ENCODE measurements around the gene MT1H. TPM values are rescaled to one million over a fixed set of nuclear protein-coding genes. Genes with fewer than 3 reads are reported as not detected.

The MT1H gene
- total RNA-seq, 1 experiment from 2014 or later = not detected

DNA sequence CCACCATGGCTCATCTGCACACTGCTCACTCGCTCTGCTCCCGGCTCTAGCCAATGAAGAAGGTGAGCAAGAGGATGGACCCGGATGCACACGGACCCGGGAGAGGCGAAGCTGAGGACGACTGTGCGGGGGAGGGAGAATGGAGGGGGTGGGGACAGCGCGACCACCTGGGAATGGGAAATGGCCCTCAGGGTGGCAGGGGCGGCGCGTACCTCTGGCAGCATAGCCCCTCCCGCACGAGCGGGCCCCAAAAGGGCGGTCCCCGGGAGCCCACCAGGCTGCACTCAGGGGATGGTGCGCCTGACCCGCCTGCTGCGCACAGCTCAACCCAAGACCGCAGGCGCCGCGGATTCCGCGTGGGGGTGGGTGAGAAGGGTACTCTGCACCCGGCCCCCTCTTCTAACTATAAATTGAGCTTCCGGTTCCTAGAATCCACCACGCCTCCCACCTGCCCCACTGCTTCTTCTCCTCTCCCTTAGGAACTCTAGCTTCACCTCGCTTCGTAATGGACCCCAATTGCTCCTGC is 6.1 kb downstream of the MT1H start:
- TF ChIP-seq CTCF (IDR thresholded peaks at IDR 0.05; ENCODE audit: insufficient read depth in 1 of 2, low read depth in 1 of 2, low read length in 1 of 2, severe bottlenecking in 1 of 2, unreplicated experiment in 1 of 2) = no peak
- BruUV-seq (replicated peaks) = no TSS peak
- Mint-ChIP-seq H3K4me3 (ENCODE audit: unreplicated experiment) (no peak overlapping the region), H3K36me3 (ENCODE audit: insufficient read depth, unreplicated experiment) (no peaks in the 10 kb centered on the region), H3K27me3 (ENCODE audit: insufficient read depth, unreplicated experiment) (peaks cover 23% of the 10 kb centered on the region), H3K9me3 (ENCODE audit: unreplicated experiment) (no peaks in the 10 kb centered on the region), H3K4me1 (ENCODE audit: low read depth, unreplicated experiment) (no peaks in the 10 kb centered on the region), H3K27ac (ENCODE audit: unreplicated experiment) (no peak overlapping the region)
- no peak for DNase-seq
- Histone ChIP-seq H3K9me3 (no peaks in the 10 kb centered on the region), H3K27me3 (replicated peaks; ENCODE audit: control insufficient read depth, insufficient read depth, low read length) (no peaks in the 10 kb centered on the region), H3K4me3 (ENCODE audit: low read depth, low read length) (no peak overlapping the region), H3K36me3 (ENCODE audit: control insufficient read depth, insufficient read depth, low read length) (no peaks in the 10 kb centered on the region), H3K4me1 (no peaks in the 10 kb centered on the region)
- CTCF ChIA-PET = interaction anchor here (0.6 to 2.3 kb wide), 2 partner anchors 26 to 127 kb away, joined by 3 to 8 read pairs; no protein-coding TSS in a partner anchor
- POLR2A ChIA-PET = no interaction called here
- intact Hi-C loops (cut with micrococcal nuclease; ENCODE audit: unreplicated experiment) = no loop called here

DNA sequence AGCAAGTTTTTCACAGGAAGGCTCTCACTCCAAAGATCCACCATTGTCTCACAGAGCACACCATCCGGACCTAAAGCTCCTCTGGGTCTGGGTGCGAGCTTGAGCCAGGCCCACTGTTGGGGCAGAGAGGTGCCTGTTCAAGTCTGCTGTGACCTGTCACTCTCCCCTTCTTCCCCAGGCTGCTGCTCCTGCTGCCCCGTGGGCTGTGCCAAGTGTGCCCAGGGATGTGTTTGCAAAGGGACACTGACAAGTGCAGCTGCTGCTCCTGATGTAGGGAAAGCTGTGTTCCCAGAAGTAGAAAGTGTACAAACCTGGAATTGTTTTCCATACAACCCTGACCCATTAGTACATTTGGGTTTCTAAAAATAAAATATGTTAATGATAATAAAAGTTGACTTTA is 7.9 kb downstream of the MT1H start:
- POLR2A ChIA-PET = no interaction called here
- no peaks in the 10 kb centered on the region for H3K4me1 Mint-ChIP-seq (ENCODE audit: low read depth, unreplicated experiment)
- BruUV-seq (replicated peaks) = no TSS peak

DNA sequence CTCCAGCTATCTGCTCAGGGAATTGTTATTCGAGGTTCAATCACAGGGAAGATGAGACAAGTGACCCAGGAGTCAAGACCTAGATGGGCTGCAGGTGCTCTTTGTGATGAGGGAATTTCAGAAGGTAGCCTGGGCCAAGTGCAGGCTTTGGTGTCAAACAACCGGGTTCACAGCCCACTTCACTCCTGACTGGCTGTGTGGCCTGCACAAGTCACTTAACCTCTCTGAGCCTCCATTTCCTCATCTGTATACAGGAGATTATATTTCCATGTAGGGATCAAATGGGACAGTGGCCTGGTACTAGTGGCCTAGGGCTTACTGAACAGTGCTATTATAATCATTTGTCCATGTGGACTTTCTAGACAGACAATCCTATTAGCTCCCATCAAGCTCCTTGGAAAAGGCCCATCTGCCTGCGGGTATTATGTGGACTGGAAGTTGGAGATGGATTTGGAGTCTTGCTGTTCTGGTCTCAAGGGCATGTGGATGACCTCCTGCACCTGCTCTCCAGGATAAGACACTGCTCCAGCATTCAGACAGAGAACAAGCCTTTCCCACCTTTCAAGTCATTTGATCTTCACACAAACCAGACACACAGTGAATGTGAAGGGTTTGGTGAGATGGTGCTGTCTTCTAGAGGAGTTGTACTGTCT is 9.6 kb downstream of the MT1H start:
- Mint-ChIP-seq H3K9me3 (ENCODE audit: unreplicated experiment) (no peaks in the 10 kb centered on the region), H3K4me1 (ENCODE audit: low read depth, unreplicated experiment) (no peaks in the 10 kb centered on the region), H3K27me3 (ENCODE audit: insufficient read depth, unreplicated experiment) (peaks cover 6% of the 10 kb centered on the region), H3K27ac (ENCODE audit: unreplicated experiment) (no peak overlapping the region), H3K36me3 (ENCODE audit: insufficient read depth, unreplicated experiment) (no peaks in the 10 kb centered on the region), H3K4me3 (ENCODE audit: unreplicated experiment) (no peak overlapping the region)
- CTCF ChIA-PET = interaction anchor here (1.1 kb wide), 1 partner anchor 23 kb away, joined by 3 read pairs; no protein-coding TSS in a partner anchor
- POLR2A ChIA-PET = no interaction called here
- no peak for DNase-seq
- peaks cover 8% of the 10 kb centered on the region; the same call in 1 of the 2 replicates for H3K4me1 ChIP-seq
- H3K27me3 ChIP-seq (replicated peaks; ENCODE audit: control insufficient read depth, insufficient read depth, low read length) = no peaks in the 10 kb centered on the region
- H3K4me3 ChIP-seq (ENCODE audit: low read depth, low read length) = no peak overlapping the region
- BruUV-seq (replicated peaks) = no TSS peak
- no peaks in the 10 kb centered on the region for H3K9me3 ChIP-seq
- no peak for TF ChIP-seq CTCF (IDR thresholded peaks at IDR 0.05; ENCODE audit: insufficient read depth in 1 of 2, low read depth in 1 of 2, low read length in 1 of 2, severe bottlenecking in 1 of 2, unreplicated experiment in 1 of 2)
- intact Hi-C loops (cut with micrococcal nuclease; ENCODE audit: unreplicated experiment) = no loop called here
- no peaks in the 10 kb centered on the region for H3K36me3 ChIP-seq (ENCODE audit: control insufficient read depth, insufficient read depth, low read length)

More for the DNA sequence above, 7.9 kb downstream of the MT1H start:
- no peaks in the 10 kb centered on the region for H3K9me3 ChIP-seq
- no peak overlapping the region for H3K27ac Mint-ChIP-seq (ENCODE audit: unreplicated experiment)
- peaks cover 12% of the 10 kb centered on the region for H3K27me3 Mint-ChIP-seq (ENCODE audit: insufficient read depth, unreplicated experiment)
- no peak overlapping the region for H3K4me3 Mint-ChIP-seq (ENCODE audit: unreplicated experiment)
- no peak for TF ChIP-seq CTCF (IDR thresholded peaks at IDR 0.05; ENCODE audit: insufficient read depth in 1 of 2, low read depth in 1 of 2, low read length in 1 of 2, severe bottlenecking in 1 of 2, unreplicated experiment in 1 of 2)
- DNase-seq = no peak
- no peaks in the 10 kb centered on the region for H3K27me3 ChIP-seq (replicated peaks; ENCODE audit: control insufficient read depth, insufficient read depth, low read length)
- no peak overlapping the region for H3K4me3 ChIP-seq (ENCODE audit: low read depth, low read length)
- no peaks in the 10 kb centered on the region for H3K36me3 Mint-ChIP-seq (ENCODE audit: insufficient read depth, unreplicated experiment)
- no peaks in the 10 kb centered on the region for H3K4me1 ChIP-seq
- CTCF ChIA-PET = interaction anchor here (0.6 to 2.3 kb wide), 2 partner anchors 25 to 98 kb away, joined by 3 to 8 read pairs; no protein-coding TSS in a partner anchor
- intact Hi-C loops (cut with micrococcal nuclease; ENCODE audit: unreplicated experiment) = no loop called here
- H3K9me3 Mint-ChIP-seq (ENCODE audit: unreplicated experiment) = no peaks in the 10 kb centered on the region
- H3K36me3 ChIP-seq (ENCODE audit: control insufficient read depth, insufficient read depth, low read length) = no peaks in the 10 kb centered on the region
